ENCODE data around the gene VNN1. TPM values are rescaled to one million over a fixed set of nuclear protein-coding genes. Genes with fewer than 3 reads are reported as not detected.

VNN1 gene
- total and polyA plus RNA-seq, 2 donors (not counting 3 experiments of a cell fraction or from before 2014, with no cell fraction given) = not detected

DNA sequence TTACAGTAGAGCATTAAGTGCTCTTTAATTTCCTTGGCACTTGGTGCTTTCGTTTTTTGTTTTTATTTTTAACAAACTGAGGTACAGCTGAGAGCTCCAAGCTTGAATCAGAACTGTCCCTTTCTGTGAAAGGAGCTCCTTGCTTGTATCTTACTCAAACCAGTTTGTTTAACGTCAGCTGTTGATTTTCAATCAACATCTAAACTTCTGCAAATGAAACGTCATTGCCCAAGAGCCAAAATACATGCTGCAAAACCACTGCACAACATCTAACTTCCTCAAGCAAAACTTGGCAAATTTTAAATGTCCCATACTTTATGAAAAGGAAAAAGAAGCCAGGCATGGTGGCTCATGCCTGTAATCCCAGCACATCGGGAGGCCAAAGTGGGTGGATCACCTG, 28.6 kb upstream of the VNN1 start:
- H3K27ac ChIP-seq (ENCODE audit: insufficient read depth, low read depth, low read length) = no peak overlapping the region
- H3K9me3 ChIP-seq (replicated peaks; ENCODE audit: control insufficient read depth, insufficient read depth, low read length) = no peaks in the 10 kb centered on the region
- no peaks in the 10 kb centered on the region for H4K20me1 ChIP-seq (replicated peaks; ENCODE audit: control insufficient read depth, extremely low read depth, insufficient read depth, low read length)
- ChIA-PET POLR2A (no interaction called here), CTCF (no interaction called here)
- H2AFZ ChIP-seq (ENCODE audit: low read depth, low read length) = no peak overlapping the region
- no peak overlapping the region for H3K4me3 ChIP-seq (replicated peaks in 1 of 3; ENCODE audit: insufficient read depth in 1 of 3, low read depth in 1 of 3, low read length in 3 of 3)
- no peak for FAIRE-seq
- dilution Hi-C loops (cut with MboI; ENCODE audit: extremely low pct_ligation_motif_present, low sequenced_read_pairs) = no loop called here
- BruUV-seq (replicated peaks) = no TSS peak
- H3K79me2 ChIP-seq (ENCODE audit: control insufficient read depth, insufficient read depth, low read length) = no peaks in the 10 kb centered on the region
- H3K4me1 ChIP-seq (ENCODE audit: control insufficient read depth, extremely low read depth, insufficient read depth, low read length) = no peaks in the 10 kb centered on the region
- no peaks in the 10 kb centered on the region for H3K36me3 ChIP-seq (ENCODE audit: control insufficient read depth in 2 of 2, extremely low read depth in 1 of 2, insufficient read depth in 2 of 2, low read length in 2 of 2)
- TF ChIP-seq, protein P1, sequence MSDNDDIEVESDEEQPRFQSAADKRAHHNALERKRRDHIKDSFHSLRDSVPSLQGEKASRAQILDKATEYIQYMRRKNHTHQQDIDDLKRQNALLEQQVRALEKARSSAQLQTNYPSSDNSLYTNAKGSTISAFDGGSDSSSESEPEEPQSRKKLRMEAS (IDR thresholded peaks at IDR 0.05; ENCODE audit: insufficient read depth, insufficient read length) = no peak
- TF ChIP-seq JUN (IDR thresholded peaks at IDR 0.05; ENCODE audit: borderline replicate concordance, insufficient read depth, insufficient read length, low read depth) (no peak), MYC (IDR thresholded peaks at IDR 0.05; ENCODE audit: low read depth, low read length) (no peak), FOS (IDR thresholded peaks at IDR 0.05; ENCODE audit: borderline replicate concordance, insufficient read depth, low read length) (no peak), GATA2 (IDR thresholded peaks at IDR 0.05; ENCODE audit: insufficient read depth, insufficient read length, low read depth, low read length) (no peak), POLR2A (IDR thresholded peaks at IDR 0.05; ENCODE audit: low read depth, low read length) (no peak), EZH2 (IDR thresholded peaks at IDR 0.05; ENCODE audit: borderline replicate concordance, low read depth, low read length, severe bottlenecking) (no peak), POLR2AphosphoS5 (IDR thresholded peaks at IDR 0.05; ENCODE audit: insufficient read depth, low read depth, low read length) (no peak)
- intact Hi-C loops (cut with micrococcal nuclease) = no loop called here
- H3K27me3 ChIP-seq (ENCODE audit: control insufficient read depth in 2 of 2, insufficient read depth in 2 of 2, low read length in 2 of 2) = no peaks in the 10 kb centered on the region
- no peak overlapping the region for H3K4me2 ChIP-seq (ENCODE audit: insufficient read depth, low read length)
- no peaks in the 10 kb centered on the region for H3K9me1 ChIP-seq (replicated peaks; ENCODE audit: control insufficient read depth, extremely low read depth, insufficient read depth, low read length)
- no peak for DNase-seq (ENCODE audit: low read depth, low spot score)
- H3K9ac ChIP-seq (replicated peaks; ENCODE audit: extremely low read depth, insufficient read depth, low read length) = no peak overlapping the region

DNA sequence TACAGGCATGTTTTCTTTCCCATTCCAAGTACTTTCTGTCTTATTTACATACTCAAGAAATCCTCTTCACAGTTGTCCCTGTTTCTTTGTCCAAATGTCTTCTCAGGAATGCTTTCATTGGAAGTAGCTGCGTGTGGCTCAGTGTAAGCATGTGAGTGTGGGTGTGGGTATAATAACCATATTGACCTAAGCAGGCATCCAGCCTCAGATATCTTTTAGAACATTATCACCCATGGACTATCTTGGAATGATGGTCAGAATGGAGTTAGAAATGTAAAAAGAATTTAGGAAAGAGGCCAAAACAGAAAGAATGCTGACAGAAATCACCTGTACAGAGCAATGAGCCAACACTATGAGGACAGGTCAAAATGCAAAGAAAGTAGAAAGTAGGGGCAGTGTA, 27.4 kb upstream of the VNN1 start:
- POLR2A ChIA-PET = no interaction called here
- no peaks in the 10 kb centered on the region for H4K20me1 ChIP-seq (replicated peaks; ENCODE audit: control insufficient read depth, extremely low read depth, insufficient read depth, low read length)
- H3K27ac ChIP-seq (ENCODE audit: insufficient read depth, low read depth, low read length) = no peak overlapping the region
- CTCF ChIA-PET = no interaction called here
- TF ChIP-seq GATA2 (IDR thresholded peaks at IDR 0.05; ENCODE audit: insufficient read depth, insufficient read length, low read depth, low read length) (no peak), FOS (IDR thresholded peaks at IDR 0.05; ENCODE audit: borderline replicate concordance, insufficient read depth, low read length) (no peak), EZH2 (IDR thresholded peaks at IDR 0.05; ENCODE audit: borderline replicate concordance, low read depth, low read length, severe bottlenecking) (no peak), POLR2A (IDR thresholded peaks at IDR 0.05; ENCODE audit: low read depth, low read length) (no peak), MYC (IDR thresholded peaks at IDR 0.05; ENCODE audit: low read depth, low read length) (no peak), POLR2AphosphoS5 (IDR thresholded peaks at IDR 0.05; ENCODE audit: insufficient read depth, low read depth, low read length) (no peak), JUN (IDR thresholded peaks at IDR 0.05; ENCODE audit: borderline replicate concordance, insufficient read depth, insufficient read length, low read depth) (no peak)
- TF ChIP-seq, protein P1 (IDR thresholded peaks at IDR 0.05; ENCODE audit: insufficient read depth, insufficient read length) = no peak
- TF ChIP-seq, protein P2, sequence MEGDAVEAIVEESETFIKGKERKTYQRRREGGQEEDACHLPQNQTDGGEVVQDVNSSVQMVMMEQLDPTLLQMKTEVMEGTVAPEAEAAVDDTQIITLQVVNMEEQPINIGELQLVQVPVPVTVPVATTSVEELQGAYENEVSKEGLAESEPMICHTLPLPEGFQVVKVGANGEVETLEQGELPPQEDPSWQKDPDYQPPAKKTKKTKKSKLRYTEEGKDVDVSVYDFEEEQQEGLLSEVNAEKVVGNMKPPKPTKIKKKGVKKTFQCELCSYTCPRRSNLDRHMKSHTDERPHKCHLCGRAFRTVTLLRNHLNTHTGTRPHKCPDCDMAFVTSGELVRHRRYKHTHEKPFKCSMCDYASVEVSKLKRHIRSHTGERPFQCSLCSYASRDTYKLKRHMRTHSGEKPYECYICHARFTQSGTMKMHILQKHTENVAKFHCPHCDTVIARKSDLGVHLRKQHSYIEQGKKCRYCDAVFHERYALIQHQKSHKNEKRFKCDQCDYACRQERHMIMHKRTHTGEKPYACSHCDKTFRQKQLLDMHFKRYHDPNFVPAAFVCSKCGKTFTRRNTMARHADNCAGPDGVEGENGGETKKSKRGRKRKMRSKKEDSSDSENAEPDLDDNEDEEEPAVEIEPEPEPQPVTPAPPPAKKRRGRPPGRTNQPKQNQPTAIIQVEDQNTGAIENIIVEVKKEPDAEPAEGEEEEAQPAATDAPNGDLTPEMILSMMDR (IDR thresholded peaks at IDR 0.05; ENCODE audit: extremely low read depth in 1 of 2, insufficient read depth in 1 of 2, low read depth in 1 of 2, low read length in 2 of 2) = no peak
- no peaks in the 10 kb centered on the region for H3K36me3 ChIP-seq (ENCODE audit: control insufficient read depth in 2 of 2, extremely low read depth in 1 of 2, insufficient read depth in 2 of 2, low read length in 2 of 2)
- H3K4me3 ChIP-seq (replicated peaks in 1 of 3; ENCODE audit: insufficient read depth in 1 of 3, low read depth in 1 of 3, low read length in 3 of 3) = no peak overlapping the region
- H3K27me3 ChIP-seq (ENCODE audit: control insufficient read depth in 2 of 2, insufficient read depth in 2 of 2, low read length in 2 of 2) = no peaks in the 10 kb centered on the region
- no peaks in the 10 kb centered on the region for H3K79me2 ChIP-seq (ENCODE audit: control insufficient read depth, insufficient read depth, low read length)
- dilution Hi-C loops (cut with MboI; ENCODE audit: extremely low pct_ligation_motif_present, low sequenced_read_pairs) = no loop called here
- no TSS peak for BruUV-seq (replicated peaks)
- H3K4me2 ChIP-seq (ENCODE audit: insufficient read depth, low read length) = no peak overlapping the region
- no peak overlapping the region for H2AFZ ChIP-seq (ENCODE audit: low read depth, low read length)
- no peaks in the 10 kb centered on the region for H3K4me1 ChIP-seq (ENCODE audit: control insufficient read depth, extremely low read depth, insufficient read depth, low read length)
- no peak for FAIRE-seq
- no peaks in the 10 kb centered on the region for H3K9me3 ChIP-seq (replicated peaks; ENCODE audit: control insufficient read depth, insufficient read depth, low read length)
- no peaks in the 10 kb centered on the region for H3K9me1 ChIP-seq (replicated peaks; ENCODE audit: control insufficient read depth, extremely low read depth, insufficient read depth, low read length)
- no peak for DNase-seq (ENCODE audit: low read depth, low spot score)
- H3K9ac ChIP-seq (replicated peaks; ENCODE audit: extremely low read depth, insufficient read depth, low read length) = no peak overlapping the region
- intact Hi-C loops (cut with micrococcal nuclease) = no loop called here

All from endothelial cell of umbilical vein (primary cell).